ENCODE results near the gene VPS52. TPM values are rescaled to one million over a fixed set of nuclear protein-coding genes. Genes with fewer than 3 reads are reported as not detected.

Gene VPS52
- total and polyA plus RNA-seq, 12 donors: 21.9 to 115 (median 63.5) TPM

DNA sequence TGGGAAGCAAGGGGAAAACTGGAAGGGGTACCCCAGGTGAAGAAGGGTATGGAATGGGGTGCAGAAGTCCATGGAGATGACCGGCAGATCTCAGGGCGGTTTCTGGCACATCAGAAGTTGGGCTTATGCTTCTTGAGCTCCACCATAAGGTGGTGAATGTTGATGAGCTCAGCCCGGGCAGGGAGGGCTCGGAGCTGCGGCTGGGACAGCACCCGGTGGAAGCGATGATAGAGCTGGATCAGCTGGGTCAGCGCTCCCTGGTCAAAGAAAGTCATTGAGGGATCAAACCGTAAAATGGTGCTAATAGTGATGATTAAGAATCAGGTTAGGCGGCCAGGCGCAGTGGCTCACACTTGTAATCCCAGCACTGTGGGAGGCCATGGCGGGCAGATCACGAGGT is 20.9 kb downstream of the VPS52 start:
- Histone ChIP-seq H3K4me3 (no peak overlapping the region), H3K27ac (peak overlapping the region; percentile 83 to 96 (median 89)), H3K9me3 (replicated peaks in 1 of 3) (no peaks in the 10 kb centered on the region), H3K27me3 (no peaks in the 10 kb centered on the region), H3K36me3 (replicated peaks in 1 of 2) (no peaks in the 10 kb centered on the region), H3K4me1 (replicated peaks in 1 of 2) (peaks cover 20 to 23% of the 10 kb centered on the region in 2 donors)
- intact Hi-C loops (cut with DNase I): no loop called here
- 92 to 98% (median 95%) methylated on average over 13 of the region's 13 CpGs for WGBS, 4 donors
- TF ChIP-seq, protein P1, sequence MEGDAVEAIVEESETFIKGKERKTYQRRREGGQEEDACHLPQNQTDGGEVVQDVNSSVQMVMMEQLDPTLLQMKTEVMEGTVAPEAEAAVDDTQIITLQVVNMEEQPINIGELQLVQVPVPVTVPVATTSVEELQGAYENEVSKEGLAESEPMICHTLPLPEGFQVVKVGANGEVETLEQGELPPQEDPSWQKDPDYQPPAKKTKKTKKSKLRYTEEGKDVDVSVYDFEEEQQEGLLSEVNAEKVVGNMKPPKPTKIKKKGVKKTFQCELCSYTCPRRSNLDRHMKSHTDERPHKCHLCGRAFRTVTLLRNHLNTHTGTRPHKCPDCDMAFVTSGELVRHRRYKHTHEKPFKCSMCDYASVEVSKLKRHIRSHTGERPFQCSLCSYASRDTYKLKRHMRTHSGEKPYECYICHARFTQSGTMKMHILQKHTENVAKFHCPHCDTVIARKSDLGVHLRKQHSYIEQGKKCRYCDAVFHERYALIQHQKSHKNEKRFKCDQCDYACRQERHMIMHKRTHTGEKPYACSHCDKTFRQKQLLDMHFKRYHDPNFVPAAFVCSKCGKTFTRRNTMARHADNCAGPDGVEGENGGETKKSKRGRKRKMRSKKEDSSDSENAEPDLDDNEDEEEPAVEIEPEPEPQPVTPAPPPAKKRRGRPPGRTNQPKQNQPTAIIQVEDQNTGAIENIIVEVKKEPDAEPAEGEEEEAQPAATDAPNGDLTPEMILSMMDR (IDR thresholded peaks at IDR 0.05): no peak
- no peak for TF ChIP-seq POLR2A (IDR thresholded peaks at IDR 0.05)
- DNase-seq: peak in 1 of 7 donors; percentile 22

DNA sequence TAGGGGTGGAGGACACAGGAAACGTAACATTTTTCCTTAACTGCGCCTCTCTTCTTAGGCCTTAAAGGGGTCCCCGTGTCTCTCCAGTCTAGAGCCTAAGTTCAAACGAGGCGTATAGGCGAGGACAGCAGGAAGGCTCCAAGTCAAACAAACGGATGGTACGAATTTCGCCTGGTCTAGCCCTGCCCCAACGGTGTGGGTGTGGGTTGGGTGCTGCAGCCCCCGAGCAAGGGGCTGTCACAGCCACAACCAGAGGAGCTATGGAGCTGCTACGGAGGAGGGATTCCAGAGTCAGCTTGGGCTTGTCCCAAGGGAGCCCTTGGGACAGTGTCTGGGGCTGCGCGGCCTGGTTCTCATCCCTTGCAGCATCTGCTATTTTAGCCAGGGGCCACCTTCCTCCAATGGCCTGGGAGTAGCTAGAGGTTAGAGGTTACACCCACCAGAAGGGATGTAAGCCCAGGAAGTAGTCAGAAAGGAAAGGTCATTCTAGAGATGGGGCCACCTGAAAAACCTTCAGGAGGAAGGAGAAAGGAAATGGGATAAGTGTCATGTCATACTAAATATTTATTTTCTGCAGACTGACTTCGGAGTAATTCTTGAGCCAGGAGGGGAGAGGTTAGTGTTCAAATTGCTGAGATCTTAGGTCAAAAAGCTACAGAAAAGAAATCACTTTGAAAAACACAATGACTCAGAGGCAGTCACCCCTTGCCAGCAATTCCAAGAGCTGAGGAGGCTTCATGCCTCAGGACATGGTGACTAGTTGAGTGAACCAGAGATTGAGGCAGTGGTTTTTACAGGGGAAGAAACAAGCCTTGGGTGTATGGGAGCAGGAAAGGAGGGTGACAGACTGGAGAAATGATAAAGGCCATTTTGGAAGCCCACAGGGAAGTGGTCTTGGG is 21.7 kb downstream of the VPS52 start:
- DNase-seq: peak in 6 of 7 donors; percentile 46 to 72 (median 51)
- 7 to 24% (median 10%) methylated on average over 7 to 15 of the region's 15 CpGs for WGBS, 4 donors

DNA sequence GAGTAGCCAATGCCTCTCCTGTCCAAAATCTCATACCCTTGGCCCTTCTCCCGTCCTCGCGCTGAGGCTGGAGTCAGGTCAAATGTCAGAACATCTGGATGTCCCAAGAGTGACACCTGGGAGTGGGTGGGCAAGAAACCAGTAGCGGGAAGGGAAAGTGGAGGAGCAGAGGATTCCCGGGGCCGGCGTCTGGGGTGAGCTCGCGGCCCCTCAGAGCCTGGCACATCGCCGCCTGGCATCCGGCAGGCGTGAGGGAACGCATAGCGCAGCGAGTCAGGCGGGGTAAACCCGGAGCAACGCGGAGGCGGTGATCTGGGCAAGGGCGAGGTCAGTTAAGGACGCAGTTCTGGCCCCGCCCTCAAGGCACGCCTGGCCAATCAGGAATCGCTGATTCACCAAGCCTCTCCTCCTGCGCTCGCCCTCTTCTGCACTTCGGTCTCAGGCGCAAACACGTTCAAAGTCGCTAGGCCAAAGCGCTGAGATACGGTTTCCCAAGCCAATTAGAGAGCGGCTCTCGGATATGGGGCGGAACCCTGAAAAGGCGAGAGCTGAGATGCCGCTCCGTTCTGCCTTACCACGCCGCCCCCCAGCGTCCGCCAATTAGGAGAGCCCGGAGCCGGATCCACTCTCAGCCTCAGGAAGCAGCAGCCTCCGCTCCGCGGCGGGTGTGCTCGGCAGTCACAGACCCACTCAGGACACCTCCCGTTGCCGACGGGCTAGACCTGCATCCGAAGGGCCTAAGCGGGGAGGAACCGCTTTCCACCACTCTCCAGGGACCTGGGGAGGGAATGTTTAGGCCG is 22.5 kb downstream of the VPS52 start:
- H3K4me3 ChIP-seq: peak overlapping the region in 3 of 4 donors; percentile 37 to 63 (median 40)
- WGBS, 4 donors: 0 to 1% (median 0%) methylated on average over 16 to 58 of the region's 58 CpGs
- H3K27ac ChIP-seq: peak overlapping the region; percentile 87 to 96 (median 93)
- TF ChIP-seq, protein P1 (IDR thresholded peaks at IDR 0.05): peak in 4 of 6 experiments; percentile 0 to 14 (median 10)
- TF ChIP-seq POLR2A (IDR thresholded peaks at IDR 0.05): peak; percentile 76 to 98
- peak; percentile 96 to 100 (median 99) for DNase-seq
- intact Hi-C loops (cut with DNase I): loop anchor here (5.0 to 10.0 kb wide), 5 partner anchors 37 to 234 kb away; partner anchors contain the start of gene RING1 (in 1 of the 2)
- H3K4me1 ChIP-seq (replicated peaks in 1 of 2): peaks cover 20 to 23% of the 10 kb centered on the region in 2 donors
- H3K36me3 ChIP-seq (replicated peaks in 1 of 2): no peaks in the 10 kb centered on the region
- no peaks in the 10 kb centered on the region for H3K27me3 ChIP-seq
- H3K9me3 ChIP-seq (replicated peaks in 1 of 3): no peaks in the 10 kb centered on the region

More for the DNA sequence above, 21.7 kb downstream of the VPS52 start:
- H3K27me3 ChIP-seq: no peaks in the 10 kb centered on the region
- H3K36me3 ChIP-seq (replicated peaks in 1 of 2): no peaks in the 10 kb centered on the region
- peak overlapping the region; percentile 83 to 96 (median 89) for H3K27ac ChIP-seq
- H3K4me1 ChIP-seq (replicated peaks in 1 of 2): peaks cover 20 to 23% of the 10 kb centered on the region in 2 donors
- TF ChIP-seq, protein P1 (IDR thresholded peaks at IDR 0.05): no peak
- TF ChIP-seq POLR2A (IDR thresholded peaks at IDR 0.05): no peak
- peak overlapping the region in 3 of 4 donors; percentile 37 to 63 (median 40) for H3K4me3 ChIP-seq
- intact Hi-C loops (cut with DNase I): loop anchor here (5.0 to 10.0 kb wide), 5 partner anchors 38 to 235 kb away; partner anchors contain the start of gene RING1 (in 1 of the 2)
- H3K9me3 ChIP-seq (replicated peaks in 1 of 3): no peaks in the 10 kb centered on the region

DNA sequence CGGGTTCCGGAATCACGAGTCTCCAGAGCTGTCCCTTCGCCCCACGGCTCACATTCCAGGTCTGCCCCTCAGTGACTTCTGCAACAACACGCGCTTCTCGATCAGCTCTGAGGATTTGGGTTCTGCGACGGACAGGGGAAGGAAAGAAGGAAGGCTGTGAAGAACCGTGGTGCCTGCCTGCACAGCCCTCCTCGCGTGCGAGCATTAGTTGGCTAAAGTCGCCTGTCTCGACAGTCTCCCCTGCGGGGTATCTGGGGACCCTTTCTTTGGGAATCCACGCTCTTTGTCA is 23.1 kb downstream of the VPS52 start:
- peak in 1 of 7 donors; percentile 51 for DNase-seq
- no peaks in the 10 kb centered on the region for H3K36me3 ChIP-seq (replicated peaks in 1 of 2)
- no peaks in the 10 kb centered on the region for H3K27me3 ChIP-seq
- H3K4me1 ChIP-seq (replicated peaks in 1 of 2): peaks cover 20 to 23% of the 10 kb centered on the region in 2 donors
- TF ChIP-seq, protein P1 (IDR thresholded peaks at IDR 0.05): peak in 2 of 6 experiments; percentile 6 to 48
- no peak for TF ChIP-seq POLR2A (IDR thresholded peaks at IDR 0.05)
- H3K27ac ChIP-seq: peak overlapping the region; percentile 79 to 96 (median 93)
- peak overlapping the region in 3 of 4 donors; percentile 19 to 40 (median 27) for H3K4me3 ChIP-seq
- intact Hi-C loops (cut with DNase I): loop anchor here (5.0 to 10.0 kb wide), 5 partner anchors 36 to 234 kb away; partner anchors contain the start of gene RING1 (in 1 of the 2)
- no peaks in the 10 kb centered on the region for H3K9me3 ChIP-seq (replicated peaks in 1 of 3)
- WGBS, 4 donors: 0 to 1% (median 0%) methylated on average over 1 to 18 of the region's 18 CpGs
